GM23248 (cell line): ENCODE results near the gene IFNA5.

ENCODE experiments used
- EZH2 ChIP-seq: fragments of 200-600 bp; sonication (generic); IDR thresholded peaks from 2 replicates; pipeline ENCODE4 v1.6.1; 2018; ENCODE audit warnings: antibody characterized with exemption, mild to moderate bottlenecking; ENCODE audit not compliant: insufficient read depth, poor library complexity, severe bottlenecking
- EZH2phosphoT487 ChIP-seq: fragments of 200-600 bp; sonication (generic); IDR thresholded peaks from 2 replicates; pipeline ENCODE4 v1.6.1; 2018; ENCODE audit warnings: antibody characterized with exemption, moderate library complexity, mild to moderate bottlenecking, low read depth; ENCODE audit not compliant: insufficient read depth

GRCh38 chr9:21322911-21323461, 17.9 kb upstream of the IFNA5 start:
- TF ChIP-seq EZH2, result no peak
- no peak for TF ChIP-seq EZH2phosphoT487
